Suprapubic skin (tissue), 4 donors: ENCODE data around the gene CSF3. TPM values are rescaled to one million over a fixed set of nuclear protein-coding genes. Genes with fewer than 3 reads are reported as not detected.

Source experiments
- DNase-seq, 2 donors: peaks; one replicate each; pipeline ENCODE4 v3.0.0-alpha.2; 2019; ENCODE audit warnings: low spot score in 2 of 2
- H3K27ac ChIP-seq: fragments of 200-600 bp; sonication (generic); one replicate; pipeline ENCODE4 v1.5.1; 2019
- H3K27me3 ChIP-seq: fragments of 200-600 bp; sonication (generic); one replicate; pipeline ENCODE4 v1.5.1; 2019
- H3K36me3 ChIP-seq: fragments of 200-600 bp; sonication (generic); one replicate; pipeline ENCODE4 v1.5.1; 2019
- H3K4me1 ChIP-seq: fragments of 200-600 bp; sonication (generic); one replicate; pipeline ENCODE4 v1.5.1; 2019
- H3K4me3 ChIP-seq: fragments of 200-600 bp; sonication (generic); one replicate; pipeline ENCODE4 v1.5.1; 2019; ENCODE audit warnings: mild to moderate bottlenecking
- H3K9me3 ChIP-seq: fragments of 200-600 bp; sonication (generic); one replicate; pipeline ENCODE4 v1.5.1; 2019
- EP300 ChIP-seq: sonication (generic); formaldehyde crosslinking; IDR thresholded peaks from one replicate; pipeline ENCODE4 v1.6.1; 2017; ENCODE audit warnings: antibody characterized with exemption
- POLR2A ChIP-seq, 2 donors: fragments of 450-650 bp; IDR thresholded peaks; one replicate each; pipeline ENCODE4 v1.6.1; 2017; ENCODE audit warnings: antibody characterized with exemption in 2 of 2, mild to moderate bottlenecking in 2 of 2, moderate library complexity in 2 of 2
- POLR2AphosphoS5 ChIP-seq, 3 donors: sonication (generic); formaldehyde crosslinking; IDR thresholded peaks; one replicate each; pipeline ENCODE4 v1.6.1; 2017; ENCODE audit warnings: antibody characterized with exemption in 3 of 3
- WGBS: methylation state at CpG from one replicate; pipeline ENCODE4 v1.1.5; 2018; 5-methylcytosine and 5-hydroxymethylcytosine counted together
- total RNA-seq, 4 donors: library from RNA; depleted of rRNA; stranded (reverse); fragments of >200 nt; gene quantifications; one replicate each; pipeline ENCODE4 v1.1.0, GENCODE V29; 2016
- TF ChIP-seq, protein P1 (sequence below), 2 donors: fragments of 200-600 bp in 1 of 2; fragments of 450-650 bp in 1 of 2; sonication (generic) in 1 of 2; IDR thresholded peaks; one replicate each; pipeline ENCODE4 v1.5.1; 2016 to 2019; ENCODE audit warnings: antibody characterized with exemption in 2 of 2, mild to moderate bottlenecking in 1 of 2, moderate library complexity in 1 of 2

The CSF3 gene
- total RNA-seq, 4 donors from 2014 or later: 5.0 TPM; not detected in 3

- Histone ChIP-seq H3K27ac (peak overlapping the region; percentile 91), H3K9me3 (no peaks in the 10 kb centered on the region), H3K27me3 (no peaks in the 10 kb centered on the region), H3K36me3 (no peaks in the 10 kb centered on the region), H3K4me3 (peak overlapping the region; percentile 74), H3K4me1 (peaks cover 84% of the 10 kb centered on the region)
- WGBS: 10% methylated on average over 8 of the region's 10 CpGs
- no peak for TF ChIP-seq POLR2AphosphoS5 (IDR thresholded peaks at IDR 0.05)
- no peak for DNase-seq
These were observed 48.8 kb downstream of the CSF3 start for GRCh38 chr17:40063901-40064531.

GRCh38 chr17:40064971-40065768 is 49.9 kb downstream of the CSF3 start:
- H3K27me3 ChIP-seq: no peaks in the 10 kb centered on the region
- TF ChIP-seq POLR2A (IDR thresholded peaks at IDR 0.05): no peak
- no peak for TF ChIP-seq POLR2AphosphoS5 (IDR thresholded peaks at IDR 0.05)
- TF ChIP-seq, protein P1, sequence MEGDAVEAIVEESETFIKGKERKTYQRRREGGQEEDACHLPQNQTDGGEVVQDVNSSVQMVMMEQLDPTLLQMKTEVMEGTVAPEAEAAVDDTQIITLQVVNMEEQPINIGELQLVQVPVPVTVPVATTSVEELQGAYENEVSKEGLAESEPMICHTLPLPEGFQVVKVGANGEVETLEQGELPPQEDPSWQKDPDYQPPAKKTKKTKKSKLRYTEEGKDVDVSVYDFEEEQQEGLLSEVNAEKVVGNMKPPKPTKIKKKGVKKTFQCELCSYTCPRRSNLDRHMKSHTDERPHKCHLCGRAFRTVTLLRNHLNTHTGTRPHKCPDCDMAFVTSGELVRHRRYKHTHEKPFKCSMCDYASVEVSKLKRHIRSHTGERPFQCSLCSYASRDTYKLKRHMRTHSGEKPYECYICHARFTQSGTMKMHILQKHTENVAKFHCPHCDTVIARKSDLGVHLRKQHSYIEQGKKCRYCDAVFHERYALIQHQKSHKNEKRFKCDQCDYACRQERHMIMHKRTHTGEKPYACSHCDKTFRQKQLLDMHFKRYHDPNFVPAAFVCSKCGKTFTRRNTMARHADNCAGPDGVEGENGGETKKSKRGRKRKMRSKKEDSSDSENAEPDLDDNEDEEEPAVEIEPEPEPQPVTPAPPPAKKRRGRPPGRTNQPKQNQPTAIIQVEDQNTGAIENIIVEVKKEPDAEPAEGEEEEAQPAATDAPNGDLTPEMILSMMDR (IDR thresholded peaks at IDR 0.05): no peak
- TF ChIP-seq EP300: no peak
- no peaks in the 10 kb centered on the region for H3K36me3 ChIP-seq
- no peak for DNase-seq
- 8% methylated on average over 10 of the region's 10 CpGs for WGBS
- H3K9me3 ChIP-seq: no peaks in the 10 kb centered on the region
- H3K4me3 ChIP-seq: peak overlapping the region; percentile 74
- peak overlapping the region; percentile 91 for H3K27ac ChIP-seq
- H3K4me1 ChIP-seq: peaks cover 87% of the 10 kb centered on the region

DNA sequence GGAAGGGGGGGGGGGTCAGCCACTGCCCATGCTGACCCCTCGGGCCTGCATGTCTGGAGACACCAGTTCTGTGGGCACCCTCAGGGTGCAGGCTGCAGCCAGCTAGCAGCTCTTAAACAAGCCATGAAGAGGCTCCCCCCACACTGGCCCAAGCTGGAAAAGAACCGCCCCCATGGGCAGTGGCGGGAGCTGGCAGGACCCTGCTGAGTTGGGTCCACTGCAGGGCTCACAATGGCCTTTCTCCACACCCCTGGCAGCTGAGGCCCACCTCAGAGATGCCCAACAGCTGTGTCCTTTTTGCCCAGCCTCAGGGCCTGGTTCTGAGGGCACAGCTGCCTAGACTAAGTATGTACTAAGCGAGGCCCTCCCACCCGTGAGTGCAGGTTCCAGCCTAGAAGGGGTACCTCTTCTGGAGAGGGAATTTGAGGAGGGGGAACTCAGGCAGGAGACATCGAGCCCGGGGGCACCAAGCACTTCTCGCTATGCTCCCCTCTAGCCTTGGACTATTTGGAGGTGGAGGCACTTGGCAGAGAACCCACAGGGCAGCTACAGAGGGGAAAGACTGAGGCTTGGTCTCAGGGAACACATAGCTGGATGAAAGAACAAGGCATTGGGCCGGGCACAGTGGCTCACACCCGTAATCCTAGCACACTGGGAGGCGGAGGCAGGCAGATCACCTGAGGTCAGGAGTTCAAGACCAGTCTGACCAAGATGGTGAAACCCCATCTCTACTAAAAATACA is 50.7 kb downstream of the CSF3 start:
- H3K4me1 ChIP-seq: peaks cover 88% of the 10 kb centered on the region
- no peaks in the 10 kb centered on the region for H3K9me3 ChIP-seq
- peak overlapping the region; percentile 91 for H3K27ac ChIP-seq
- no peak for DNase-seq
- WGBS: 57% methylated on average over 10 of the region's 11 CpGs
- no peaks in the 10 kb centered on the region for H3K27me3 ChIP-seq
- H3K4me3 ChIP-seq: peak overlapping the region; percentile 74
- no peaks in the 10 kb centered on the region for H3K36me3 ChIP-seq
- TF ChIP-seq POLR2A (IDR thresholded peaks at IDR 0.05) (no peak), POLR2AphosphoS5 (IDR thresholded peaks at IDR 0.05) (no peak), EP300 (no peak)
- TF ChIP-seq, protein P1 (IDR thresholded peaks at IDR 0.05): no peak

Other genes with a start within 250 kb of the CSF3 start
- 1 to 10 TPM in 2 of 4 donors, under 1 TPM in 2; 0.60 to 1.9 (median 1.1) TPM for gene IKZF3, start 151.1 kb upstream of the CSF3 start, total RNA-seq
- not detected for gene ZPBP2, start 147.2 kb upstream of the CSF3 start, total RNA-seq
- gene GSDMB, start 96.8 kb upstream of the CSF3 start, total RNA-seq: 10 to 100 TPM in 2 of 4 donors, 1 to 10 TPM in 2; 5.4 to 76.6 (median 12.1) TPM
- 10 to 100 TPM; 57.7 to 91.3 (median 77.9) TPM for gene ORMDL3, start 87.8 kb upstream of the CSF3 start, total RNA-seq
- 1 to 10 TPM in 2 of 4 donors, not detected in 2; 1.1 to 2.3 TPM for gene LRRC3C, start 87.7 kb upstream of the CSF3 start, total RNA-seq
- 100 to 1,000 TPM in 2 of 4 donors, 10 to 100 TPM in 2; 26.7 to 156 (median 105) TPM for gene GSDMA, start 52.4 kb upstream of the CSF3 start, total RNA-seq
- gene PSMD3, start 34.6 kb upstream of the CSF3 start, total RNA-seq: 100 to 1,000 TPM in 2 of 4 donors, 10 to 100 TPM in 2; 82.8 to 118 (median 104) TPM
- 100 to 1,000 TPM in 1 of 4 donors, 10 to 100 TPM in 3; 67.4 to 198 (median 80.3) TPM for gene MED24, start 39.0 kb downstream of the CSF3 start, total RNA-seq
- gene THRA, start 47.5 kb downstream of the CSF3 start, total RNA-seq: 10 to 100 TPM; 32.6 to 69.9 (median 48.9) TPM
- gene NR1D1, start 85.1 kb downstream of the CSF3 start, total RNA-seq: 100 to 1,000 TPM in 2 of 4 donors, 10 to 100 TPM in 2; 62.1 to 184 (median 96.0) TPM
- gene MSL1, start 106.5 kb downstream of the CSF3 start, total RNA-seq: 100 to 1,000 TPM in 1 of 4 donors, 10 to 100 TPM in 3; 69.3 to 166 (median 86.9) TPM
- gene CASC3, start 125.1 kb downstream of the CSF3 start, total RNA-seq: 10 to 100 TPM; 42.9 to 92.5 (median 61.2) TPM
- 100 to 1,000 TPM; 221 to 547 (median 297) TPM for gene RAPGEFL1, start 162.0 kb downstream of the CSF3 start, total RNA-seq
- gene WIPF2, start 203.9 kb downstream of the CSF3 start, total RNA-seq: 10 to 100 TPM; 18.2 to 25.5 (median 21.6) TPM